Measurements from ENCODE around the gene ITGB2.

Gene ITGB2

DNA sequence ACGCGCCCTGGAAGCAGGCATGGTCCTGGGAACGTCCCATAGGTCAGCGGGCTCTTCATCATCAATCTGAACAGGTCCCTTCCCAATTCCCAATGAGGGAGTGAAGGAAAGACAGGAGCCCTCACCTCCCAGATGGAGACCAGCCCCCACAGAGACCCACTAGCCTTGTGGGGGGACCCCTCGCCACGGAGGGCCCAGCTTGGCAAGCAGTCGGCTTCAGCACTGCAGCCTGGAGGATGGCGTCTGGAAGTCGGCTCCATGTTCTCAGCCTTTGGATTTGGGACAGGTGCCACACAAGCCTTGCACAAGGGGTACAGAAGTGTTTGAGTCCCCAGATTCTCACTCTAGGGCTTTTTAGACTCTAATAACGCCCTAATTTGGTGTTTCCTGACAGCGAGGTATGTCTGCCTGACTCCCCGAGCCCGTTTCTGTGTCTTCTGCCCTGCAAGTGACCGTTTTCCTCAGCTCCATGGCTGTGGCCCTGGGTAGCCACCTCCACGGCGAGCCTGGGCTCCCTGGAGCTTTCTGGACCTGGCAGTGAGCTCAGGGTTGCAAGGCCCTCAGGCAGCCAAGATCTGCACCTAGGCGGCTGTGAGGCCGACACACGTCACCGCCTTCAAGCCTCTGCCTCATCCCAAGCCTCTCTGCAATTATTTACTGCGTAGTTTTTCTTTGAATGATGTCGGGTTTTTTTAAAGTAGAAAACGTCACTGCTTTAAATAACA lies 77.8 kb downstream of the ITGB2 start:
- TF ChIP-seq, protein P1, sequence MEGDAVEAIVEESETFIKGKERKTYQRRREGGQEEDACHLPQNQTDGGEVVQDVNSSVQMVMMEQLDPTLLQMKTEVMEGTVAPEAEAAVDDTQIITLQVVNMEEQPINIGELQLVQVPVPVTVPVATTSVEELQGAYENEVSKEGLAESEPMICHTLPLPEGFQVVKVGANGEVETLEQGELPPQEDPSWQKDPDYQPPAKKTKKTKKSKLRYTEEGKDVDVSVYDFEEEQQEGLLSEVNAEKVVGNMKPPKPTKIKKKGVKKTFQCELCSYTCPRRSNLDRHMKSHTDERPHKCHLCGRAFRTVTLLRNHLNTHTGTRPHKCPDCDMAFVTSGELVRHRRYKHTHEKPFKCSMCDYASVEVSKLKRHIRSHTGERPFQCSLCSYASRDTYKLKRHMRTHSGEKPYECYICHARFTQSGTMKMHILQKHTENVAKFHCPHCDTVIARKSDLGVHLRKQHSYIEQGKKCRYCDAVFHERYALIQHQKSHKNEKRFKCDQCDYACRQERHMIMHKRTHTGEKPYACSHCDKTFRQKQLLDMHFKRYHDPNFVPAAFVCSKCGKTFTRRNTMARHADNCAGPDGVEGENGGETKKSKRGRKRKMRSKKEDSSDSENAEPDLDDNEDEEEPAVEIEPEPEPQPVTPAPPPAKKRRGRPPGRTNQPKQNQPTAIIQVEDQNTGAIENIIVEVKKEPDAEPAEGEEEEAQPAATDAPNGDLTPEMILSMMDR (conservative IDR thresholded peaks at IDR 0.05; ENCODE audit: low read depth, low read length), result no peak
- H3K4me3 ChIP-seq (ENCODE audit: low read depth, low read length), result no peak overlapping the region
- DNase-seq (ENCODE audit: low read depth), result no peak

DNA sequence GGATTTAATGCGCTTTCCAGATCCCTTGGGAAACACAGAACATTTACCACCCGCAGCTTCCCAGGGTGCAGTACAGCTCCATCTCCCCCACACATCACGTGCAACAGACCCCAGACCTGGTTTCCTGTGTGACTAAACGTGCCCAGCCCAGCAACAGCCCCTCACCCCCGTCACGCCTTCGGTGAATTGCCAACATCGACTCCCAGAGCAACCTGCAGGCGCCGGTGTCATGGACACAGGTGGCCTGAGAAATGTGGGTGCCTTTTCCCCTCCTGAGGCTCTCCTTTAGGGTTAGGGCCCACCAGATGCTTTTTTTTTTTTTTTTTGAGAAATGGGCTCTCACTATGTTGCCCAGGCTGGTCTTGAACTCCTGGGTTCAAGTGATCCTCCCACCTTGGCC lies 78.6 kb downstream of the ITGB2 start:
- no peak overlapping the region for H3K4me3 ChIP-seq (ENCODE audit: low read depth, low read length)
- DNase-seq (ENCODE audit: low read depth), result no peak

DNA sequence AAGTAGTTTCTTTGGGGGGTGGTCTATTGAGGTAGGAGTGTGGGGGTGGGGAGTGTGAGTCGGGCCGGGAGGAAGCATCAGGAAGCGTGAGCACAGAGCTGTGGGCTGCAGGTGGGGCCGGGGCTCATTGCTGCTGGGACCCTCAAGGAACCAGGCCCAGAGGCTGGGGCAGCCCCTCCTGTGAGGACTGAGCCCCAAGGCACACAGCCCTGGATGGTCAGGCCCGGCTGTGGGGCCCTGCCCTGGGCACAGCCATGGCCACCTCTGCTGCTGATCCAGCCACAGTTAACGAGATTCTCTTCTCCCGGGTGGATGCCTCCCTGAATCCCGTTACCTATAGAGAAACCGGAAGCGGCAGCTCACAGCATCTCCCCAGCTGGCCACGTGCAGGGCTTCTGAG lies 79.9 kb downstream of the ITGB2 start:
- DNase-seq (ENCODE audit: low read depth), result no peak
- H3K4me3 ChIP-seq (ENCODE audit: low read depth, low read length), result no peak overlapping the region
- TF ChIP-seq, protein P1 (conservative IDR thresholded peaks at IDR 0.05; ENCODE audit: low read depth, low read length), result no peak

More for the DNA sequence above, 78.6 kb downstream of the ITGB2 start:
- TF ChIP-seq, protein P1 (conservative IDR thresholded peaks at IDR 0.05; ENCODE audit: low read depth, low read length), result no peak

DNA sequence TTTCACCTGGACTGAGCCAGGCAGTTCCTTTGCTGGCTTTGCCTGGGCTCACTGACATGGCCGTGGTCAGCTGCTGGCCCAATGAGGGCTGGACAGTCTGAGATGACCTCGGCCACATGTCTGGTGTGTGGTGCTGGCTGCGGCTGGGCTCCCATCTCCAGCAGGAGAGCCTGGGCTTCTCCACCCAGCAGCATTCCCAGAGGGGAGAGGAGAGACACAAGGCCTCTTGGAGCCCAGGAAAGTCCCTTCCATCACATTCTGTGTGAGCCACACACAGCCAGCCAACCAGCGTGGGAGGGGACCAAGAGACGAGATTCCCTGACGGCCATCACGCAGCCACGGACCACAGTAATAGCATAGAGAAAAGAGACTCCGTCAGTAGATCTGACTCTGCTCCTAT lies 81.7 kb downstream of the ITGB2 start:
- H3K4me3 ChIP-seq (ENCODE audit: low read depth, low read length), result no peak overlapping the region
- TF ChIP-seq, protein P1 (conservative IDR thresholded peaks at IDR 0.05; ENCODE audit: low read depth, low read length), result no peak
- DNase-seq (ENCODE audit: low read depth), result no peak

DNA sequence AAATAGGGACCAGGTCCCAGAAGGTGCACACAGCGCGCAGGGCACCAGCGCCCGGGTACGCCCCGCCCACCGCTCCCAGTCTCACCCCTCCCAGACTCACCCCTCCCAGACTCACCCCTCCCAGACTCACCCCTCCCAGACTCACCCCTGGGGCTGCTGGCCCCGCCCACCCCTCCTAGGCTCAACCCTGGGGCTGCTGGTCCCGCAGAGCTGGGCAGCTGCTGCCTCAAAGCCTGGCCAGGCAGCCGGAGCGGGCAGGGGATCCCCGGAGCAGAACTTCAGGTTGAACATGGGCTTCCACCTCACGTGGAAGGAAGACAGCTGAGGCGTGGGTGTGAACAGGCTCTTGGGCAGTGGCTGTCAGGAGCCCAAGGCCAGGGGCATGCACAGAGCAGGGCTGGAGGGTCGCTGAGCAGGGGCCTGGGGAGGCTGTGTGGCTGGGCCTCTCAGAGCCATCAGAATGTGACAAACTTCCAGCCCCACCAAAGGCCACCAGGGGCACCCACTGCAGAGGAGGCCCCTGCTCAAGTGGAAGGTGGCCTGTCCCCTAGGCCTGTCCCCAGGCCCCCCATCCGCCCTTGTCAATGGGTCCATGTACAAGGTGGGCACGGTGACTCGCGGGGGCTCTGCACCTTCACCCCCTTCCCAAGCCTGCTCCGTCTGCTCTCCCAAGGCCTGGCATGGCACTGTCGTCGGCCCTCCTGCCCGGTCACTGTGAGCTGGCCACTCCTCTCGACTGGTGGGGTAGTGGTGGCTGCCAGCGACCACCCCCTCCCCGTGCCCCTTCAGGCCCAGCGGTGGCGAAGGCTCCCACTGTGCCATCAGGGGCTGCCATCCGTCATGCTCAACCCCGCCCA lies 82.4 kb downstream of the ITGB2 start:
- H3K4me3 ChIP-seq (ENCODE audit: low read depth, low read length), result no peak overlapping the region
- TF ChIP-seq, protein P1 (conservative IDR thresholded peaks at IDR 0.05; ENCODE audit: low read depth, low read length), result no peak
- DNase-seq (ENCODE audit: low read depth), result no peak

DNA sequence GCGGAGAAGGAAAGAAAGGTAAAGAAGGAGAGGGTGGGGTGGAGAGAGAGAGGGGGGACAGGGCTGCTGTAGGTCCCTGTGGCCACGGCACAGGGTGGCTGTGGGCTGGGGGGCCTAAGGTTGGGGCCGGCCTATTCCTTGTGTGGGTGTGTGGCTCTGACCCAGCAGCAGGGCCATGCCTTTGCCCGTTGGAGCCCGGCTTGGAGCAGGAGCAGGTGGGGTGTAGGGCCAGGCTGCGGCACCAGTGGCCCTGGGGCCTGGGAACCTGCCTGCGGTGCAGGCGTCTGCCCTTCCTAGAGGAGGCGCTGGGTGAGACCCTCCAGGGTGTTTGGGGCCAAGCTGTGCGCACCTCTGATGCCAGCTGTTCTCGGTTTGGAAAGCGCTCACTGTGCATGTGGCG lies 83.2 kb downstream of the ITGB2 start:
- TF ChIP-seq, protein P1 (conservative IDR thresholded peaks at IDR 0.05; ENCODE audit: low read depth, low read length), result no peak
- no peak overlapping the region for H3K4me3 ChIP-seq (ENCODE audit: low read depth, low read length)
- DNase-seq (ENCODE audit: low read depth), result no peak
